ENCODE results near the gene GPC1.

The GPC1 gene

DNA sequence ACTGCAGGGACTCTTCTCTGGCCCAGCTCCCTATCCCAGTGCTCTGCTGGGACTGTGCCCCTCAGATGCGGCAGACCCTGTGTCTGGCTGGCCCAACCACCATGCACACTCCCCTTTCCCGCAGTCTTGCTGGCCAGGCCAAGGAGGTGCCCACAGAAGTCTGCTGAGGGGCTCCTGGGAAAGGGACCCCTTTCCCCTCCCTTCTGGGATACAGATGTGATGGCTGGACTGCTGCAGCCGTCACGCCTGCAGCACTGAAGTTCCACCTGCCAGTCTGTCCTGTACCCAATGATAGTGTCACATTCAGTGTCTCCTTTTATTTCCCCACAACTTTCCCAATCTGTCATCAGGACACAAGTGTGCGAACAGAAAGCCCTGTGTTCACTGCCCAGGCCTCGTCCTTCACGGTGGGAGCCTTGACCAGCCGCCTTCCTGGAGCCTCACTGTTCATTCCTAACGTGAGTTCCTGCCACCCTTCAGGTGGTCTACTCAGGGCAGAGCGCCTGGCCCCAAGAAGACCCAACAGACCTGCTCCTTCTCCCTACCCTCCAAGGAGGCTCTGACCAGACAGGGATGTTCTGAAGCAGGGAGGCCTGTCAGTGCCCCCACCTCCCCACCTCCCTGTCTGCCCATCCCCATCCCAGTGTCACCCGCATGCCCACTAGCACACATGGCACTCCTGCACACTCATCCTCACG, 75.2 kb downstream of the GPC1 start:
- TF ChIP-seq TAF1 (IDR thresholded peaks at IDR 0.05; ENCODE audit: borderline replicate concordance, insufficient read depth, low read length) (no peak), POLR2AphosphoS5 (IDR thresholded peaks at IDR 0.05; ENCODE audit: low read depth, low read length) (no peak)

GRCh38 chr2:240511351-240512108, 76.1 kb downstream of the GPC1 start:
- no peak for TF ChIP-seq POLR2AphosphoS5 (IDR thresholded peaks at IDR 0.05; ENCODE audit: low read depth, low read length)
- no peak for TF ChIP-seq FOXP2 (optimal IDR thresholded peaks at IDR 0.05; ENCODE audit: borderline replicate concordance, extremely low read depth, extremely low read length, insufficient read depth)
- no peak for TF ChIP-seq REST (IDR thresholded peaks at IDR 0.05; ENCODE audit: insufficient read depth in 1 of 2, low read depth in 2 of 2, low read length in 2 of 2)
- TF ChIP-seq TAF1 (IDR thresholded peaks at IDR 0.05; ENCODE audit: borderline replicate concordance, insufficient read depth, low read length) = no peak
- TF ChIP-seq SIN3A (IDR thresholded peaks at IDR 0.05; ENCODE audit: borderline replicate concordance, insufficient read depth, low read length) = no peak

DNA sequence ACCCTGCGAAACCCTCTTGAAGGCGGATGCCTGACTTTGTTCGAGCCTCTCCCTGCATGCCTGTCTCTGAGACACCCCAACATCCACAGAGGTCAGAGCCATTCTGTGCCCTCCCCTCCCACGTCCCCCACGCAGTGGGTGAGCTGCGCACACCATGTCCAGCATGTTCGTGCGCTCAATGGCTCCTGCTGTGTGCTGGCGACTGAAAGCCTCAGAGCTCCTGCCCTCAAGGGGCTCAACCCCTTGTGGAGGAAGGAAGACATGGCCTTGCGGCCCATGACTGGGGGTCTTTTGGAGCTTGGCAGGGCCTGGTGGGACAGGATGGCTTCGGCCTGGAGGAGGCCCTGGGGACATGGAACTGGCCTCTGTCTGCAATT, 76.6 kb downstream of the GPC1 start:
- TF ChIP-seq FOXP2 (optimal IDR thresholded peaks at IDR 0.05; ENCODE audit: borderline replicate concordance, extremely low read depth, extremely low read length, insufficient read depth) (no peak), TAF1 (IDR thresholded peaks at IDR 0.05; ENCODE audit: borderline replicate concordance, insufficient read depth, low read length) (no peak), POLR2AphosphoS5 (IDR thresholded peaks at IDR 0.05; ENCODE audit: low read depth, low read length) (no peak), SIN3A (IDR thresholded peaks at IDR 0.05; ENCODE audit: borderline replicate concordance, insufficient read depth, low read length) (no peak), REST (IDR thresholded peaks at IDR 0.05; ENCODE audit: insufficient read depth in 1 of 2, low read depth in 2 of 2, low read length in 2 of 2) (no peak)

DNA sequence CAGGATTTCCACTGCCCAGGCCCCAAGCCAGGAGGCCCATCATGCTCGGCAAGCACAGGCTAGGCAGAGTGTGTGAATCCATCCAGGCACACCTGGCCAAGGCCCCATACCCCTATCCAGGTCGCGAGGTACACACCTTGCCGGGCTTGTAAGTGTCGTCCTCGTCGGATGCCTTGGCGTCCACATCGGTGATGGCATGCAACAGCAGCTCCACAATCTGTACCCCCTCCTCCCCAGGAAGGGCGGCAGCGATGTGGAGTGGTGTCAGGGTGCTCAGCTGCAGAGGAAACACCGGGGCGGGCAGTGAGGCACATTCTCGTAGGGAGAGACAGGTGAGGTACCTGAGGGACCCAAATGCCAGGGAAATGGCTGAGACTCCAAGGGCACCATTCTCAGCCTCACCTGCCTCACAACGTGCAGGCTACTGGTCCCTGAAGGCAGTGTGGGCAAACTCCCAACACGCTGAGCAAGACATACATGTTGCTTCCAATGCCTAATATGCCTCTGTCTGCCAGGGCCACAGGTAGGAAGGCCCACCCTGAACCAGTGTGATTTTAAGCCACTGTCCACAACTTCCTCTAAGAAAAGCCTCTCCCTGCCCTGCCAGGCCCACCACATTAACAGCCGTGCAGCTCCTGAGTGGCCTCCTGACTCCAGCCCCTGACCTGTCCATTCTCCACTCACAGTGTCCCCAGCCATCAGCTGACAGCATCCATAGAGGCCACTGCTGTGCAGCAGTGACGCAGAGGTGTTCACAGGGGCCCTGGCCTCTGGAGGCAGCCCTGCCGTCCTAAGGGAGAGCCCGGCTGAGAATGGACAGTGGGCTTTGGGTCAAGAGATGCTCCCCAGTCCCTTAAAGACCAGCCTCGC, 77.4 kb downstream of the GPC1 start:
- TF ChIP-seq REST (IDR thresholded peaks at IDR 0.05; ENCODE audit: insufficient read depth in 1 of 2, low read depth in 2 of 2, low read length in 2 of 2) (no peak), TAF1 (IDR thresholded peaks at IDR 0.05; ENCODE audit: borderline replicate concordance, insufficient read depth, low read length) (no peak), FOXP2 (optimal IDR thresholded peaks at IDR 0.05; ENCODE audit: borderline replicate concordance, extremely low read depth, extremely low read length, insufficient read depth) (no peak), SIN3A (IDR thresholded peaks at IDR 0.05; ENCODE audit: borderline replicate concordance, insufficient read depth, low read length) (no peak), POLR2AphosphoS5 (IDR thresholded peaks at IDR 0.05; ENCODE audit: low read depth, low read length) (no peak)

- TF ChIP-seq REST (IDR thresholded peaks at IDR 0.05; ENCODE audit: insufficient read depth in 1 of 2, low read depth in 2 of 2, low read length in 2 of 2) (no peak), FOXP2 (optimal IDR thresholded peaks at IDR 0.05; ENCODE audit: borderline replicate concordance, extremely low read depth, extremely low read length, insufficient read depth) (peak; percentile 70), SIN3A (IDR thresholded peaks at IDR 0.05; ENCODE audit: borderline replicate concordance, insufficient read depth, low read length) (no peak)
Measured at GRCh38 chr2:240513549-240514287, 78.3 kb downstream of the GPC1 start.

Data from PFSK-1 (cell line).